HG03139 (cell line): ENCODE results near the gene OR7A5.
"Not testable (repeated sequence)": the region's sequence is repeated elsewhere in the genome, so short reads cannot be mapped to it uniquely, and the experiment has no call there.

ENCODE experiments used
- ATAC-seq: cut with Tn5 transposase; IDR thresholded peaks from one replicate; pipeline ENCODE4 v1.9.1; 2021; ENCODE audit not compliant: unreplicated experiment

Gene OR7A5

GRCh38 chr19:14785102-14785793 is 49.7 kb downstream of the OR7A5 start:
- ATAC-seq = not testable (repeated sequence)

- ATAC-seq = not testable (repeated sequence)
Observed at GRCh38 chr19:14784730-14785101, 50.3 kb downstream of the OR7A5 start.

- not testable (repeated sequence) for ATAC-seq
Observed at GRCh38 chr19:14783410-14783998, 51.5 kb downstream of the OR7A5 start.

- no peak for ATAC-seq
Observed at GRCh38 chr19:14782626-14783409, 52.2 kb downstream of the OR7A5 start.

- not testable (repeated sequence) for ATAC-seq
Observed at GRCh38 chr19:14781713-14782536, 53.1 kb downstream of the OR7A5 start.

- not testable (repeated sequence) for ATAC-seq
Observed at GRCh38 chr19:14780622-14781225, 54.3 kb downstream of the OR7A5 start.

- ATAC-seq = no peak
Observed at GRCh38 chr19:14779151-14779550, 55.8 kb downstream of the OR7A5 start.

- not testable (repeated sequence) for ATAC-seq
Observed at GRCh38 chr19:14778110-14778845, 56.7 kb downstream of the OR7A5 start, which contains the start of gene ADGRE2. Gene ADGRE2 (minus strand): TSS chr19:14778560. CDS start chr19:14776756, 1,804 bp downstream.

GRCh38 chr19:14777645-14778044 is 57.3 kb downstream of the OR7A5 start:
- not testable (repeated sequence) for ATAC-seq
